Loucy (cell line): Measurements from ENCODE around the gene OR11A1.

ENCODE experiments used
- H2AFZ ChIP-seq: fragments of 200-600 bp; sonication (generic); 2 replicates; pipeline ENCODE4 v1.6.0; 2016; ENCODE audit warnings: antibody characterized with exemption, mild to moderate bottlenecking, low read length, moderate library complexity
- H3F3A ChIP-seq: fragments of 200-600 bp; 2 replicates; pipeline ENCODE4 v1.6.0; 2016; ENCODE audit warnings: antibody characterized with exemption, low read depth, mild to moderate bottlenecking
- H3K27me3 ChIP-seq: fragments of 200-600 bp; sonication (generic); 2 replicates; pipeline ENCODE4 v1.6.1; 2014; ENCODE audit warnings: low read length, mild to moderate bottlenecking; ENCODE audit not compliant: insufficient read depth, poor library complexity, severe bottlenecking
- H3K36me3 ChIP-seq: fragments of 200-600 bp; sonication (generic); 2 replicates; pipeline ENCODE4 v1.6.1; 2016; ENCODE audit warnings: low read length; ENCODE audit not compliant: insufficient read depth
- H3K4me1 ChIP-seq: fragments of 200-600 bp; sonication (generic); 2 replicates; pipeline ENCODE4 v1.5.1; 2014; ENCODE audit warnings: low read length, mild to moderate bottlenecking; ENCODE audit not compliant: insufficient read depth, poor library complexity, severe bottlenecking
- H3K4me2 ChIP-seq: fragments of 200-600 bp; sonication (generic); 2 replicates; pipeline ENCODE4 v1.6.0; 2014; ENCODE audit warnings: antibody characterized with exemption, low read length, low read depth, mild to moderate bottlenecking; ENCODE audit not compliant: poor library complexity, severe bottlenecking
- H3K4me3 ChIP-seq: fragments of 200-600 bp; sonication (generic); 2 replicates; pipeline ENCODE4 v1.5.1; 2014; ENCODE audit warnings: low read length, mild to moderate bottlenecking, mixed read lengths; ENCODE audit not compliant: poor library complexity, severe bottlenecking
- H3K79me2 ChIP-seq: fragments of 200-600 bp; sonication (generic); 2 replicates; pipeline ENCODE4 v1.6.1; 2014; ENCODE audit warnings: low read length; ENCODE audit not compliant: insufficient read depth
- H3K9ac ChIP-seq: fragments of 200-600 bp; sonication (generic); 2 replicates; pipeline ENCODE4 v1.6.0; 2014; ENCODE audit warnings: mild to moderate bottlenecking, low read depth, low read length, moderate library complexity; ENCODE audit not compliant: poor library complexity, severe bottlenecking
- H3K9me2 ChIP-seq: fragments of 200-600 bp; sonication (generic); replicated peaks from 2 replicates; pipeline ENCODE4 v1.6.1; 2016; ENCODE audit warnings: low read depth, low read length, mixed read lengths
- H3K9me3 ChIP-seq: fragments of 200-600 bp; sonication (generic); 2 replicates; pipeline ENCODE4 v1.6.1; 2014; ENCODE audit warnings: mild to moderate bottlenecking, antibody characterized with exemption, low read length, low read depth; ENCODE audit not compliant: insufficient read depth
- H4K20me1 ChIP-seq: fragments of 200-600 bp; sonication (generic); 2 replicates; pipeline ENCODE4 v1.6.0; 2014; ENCODE audit warnings: antibody characterized with exemption, low read length, mild to moderate bottlenecking; ENCODE audit not compliant: insufficient read depth, poor library complexity, severe bottlenecking
- EZH2phosphoT487 ChIP-seq: fragments of 200-600 bp; IDR thresholded peaks from 2 replicates; pipeline ENCODE4 v1.6.1; 2018; ENCODE audit warnings: antibody characterized with exemption, mild to moderate bottlenecking, moderate library complexity, borderline replicate concordance
- TF ChIP-seq, protein P1 (sequence below): fragments of 200-600 bp; sonication (generic); conservative IDR thresholded peaks from 2 replicates; pipeline ENCODE4 v1.5.1; 2014; ENCODE audit warnings: mild to moderate bottlenecking, antibody characterized with exemption, low read length

The OR11A1 gene

DNA sequence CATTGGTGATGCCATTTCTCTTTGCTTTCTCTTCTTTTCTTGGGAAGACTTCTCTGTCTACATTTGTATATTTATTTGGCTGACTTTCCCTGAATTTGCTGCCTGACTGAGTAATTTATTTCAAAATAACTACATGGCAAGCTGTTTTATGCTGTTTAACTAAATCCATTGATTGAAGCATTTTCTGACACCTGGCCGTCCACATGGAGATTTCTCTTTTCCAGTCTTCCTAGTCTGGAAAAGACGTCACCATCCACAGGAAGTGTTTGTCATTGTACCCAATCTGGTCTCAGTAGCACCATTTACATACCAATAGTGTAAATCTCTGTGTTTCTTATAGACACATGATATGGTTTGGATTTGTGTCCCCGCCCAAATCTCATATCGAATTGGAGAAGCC lies 40.1 kb upstream of the OR11A1 start:
- H3K4me1 ChIP-seq = peaks cover 25% of the 10 kb centered on the region
- no peaks in the 10 kb centered on the region for H3K27me3 ChIP-seq
- no peak overlapping the region for H3K9ac ChIP-seq
- no peak overlapping the region for H2AFZ ChIP-seq
- H3K4me2 ChIP-seq = no peak overlapping the region
- TF ChIP-seq, protein P1, sequence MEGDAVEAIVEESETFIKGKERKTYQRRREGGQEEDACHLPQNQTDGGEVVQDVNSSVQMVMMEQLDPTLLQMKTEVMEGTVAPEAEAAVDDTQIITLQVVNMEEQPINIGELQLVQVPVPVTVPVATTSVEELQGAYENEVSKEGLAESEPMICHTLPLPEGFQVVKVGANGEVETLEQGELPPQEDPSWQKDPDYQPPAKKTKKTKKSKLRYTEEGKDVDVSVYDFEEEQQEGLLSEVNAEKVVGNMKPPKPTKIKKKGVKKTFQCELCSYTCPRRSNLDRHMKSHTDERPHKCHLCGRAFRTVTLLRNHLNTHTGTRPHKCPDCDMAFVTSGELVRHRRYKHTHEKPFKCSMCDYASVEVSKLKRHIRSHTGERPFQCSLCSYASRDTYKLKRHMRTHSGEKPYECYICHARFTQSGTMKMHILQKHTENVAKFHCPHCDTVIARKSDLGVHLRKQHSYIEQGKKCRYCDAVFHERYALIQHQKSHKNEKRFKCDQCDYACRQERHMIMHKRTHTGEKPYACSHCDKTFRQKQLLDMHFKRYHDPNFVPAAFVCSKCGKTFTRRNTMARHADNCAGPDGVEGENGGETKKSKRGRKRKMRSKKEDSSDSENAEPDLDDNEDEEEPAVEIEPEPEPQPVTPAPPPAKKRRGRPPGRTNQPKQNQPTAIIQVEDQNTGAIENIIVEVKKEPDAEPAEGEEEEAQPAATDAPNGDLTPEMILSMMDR = no peak
- H3K36me3 ChIP-seq = no peaks in the 10 kb centered on the region
- H3K9me3 ChIP-seq = no peaks in the 10 kb centered on the region
- no peak overlapping the region for H3K4me3 ChIP-seq
- H3F3A ChIP-seq = no peaks in the 10 kb centered on the region
- H4K20me1 ChIP-seq = no peaks in the 10 kb centered on the region
- H3K79me2 ChIP-seq = no peaks in the 10 kb centered on the region
- H3K9me2 ChIP-seq = no peaks in the 10 kb centered on the region

GRCh38 chr6:29495571-29495970 lies 38.7 kb upstream of the OR11A1 start:
- no peaks in the 10 kb centered on the region for H4K20me1 ChIP-seq
- H3K9me3 ChIP-seq = no peaks in the 10 kb centered on the region
- H3K4me3 ChIP-seq = no peak overlapping the region
- H3K36me3 ChIP-seq = no peaks in the 10 kb centered on the region
- no peaks in the 10 kb centered on the region for H3K27me3 ChIP-seq
- H3K4me2 ChIP-seq = no peak overlapping the region
- peaks cover 39% of the 10 kb centered on the region for H3K4me1 ChIP-seq
- no peaks in the 10 kb centered on the region for H3K79me2 ChIP-seq
- H3K9ac ChIP-seq = no peak overlapping the region
- TF ChIP-seq, protein P1 = no peak
- no peak for TF ChIP-seq EZH2phosphoT487
- H3F3A ChIP-seq = no peaks in the 10 kb centered on the region
- no peak overlapping the region for H2AFZ ChIP-seq
- no peaks in the 10 kb centered on the region for H3K9me2 ChIP-seq

DNA sequence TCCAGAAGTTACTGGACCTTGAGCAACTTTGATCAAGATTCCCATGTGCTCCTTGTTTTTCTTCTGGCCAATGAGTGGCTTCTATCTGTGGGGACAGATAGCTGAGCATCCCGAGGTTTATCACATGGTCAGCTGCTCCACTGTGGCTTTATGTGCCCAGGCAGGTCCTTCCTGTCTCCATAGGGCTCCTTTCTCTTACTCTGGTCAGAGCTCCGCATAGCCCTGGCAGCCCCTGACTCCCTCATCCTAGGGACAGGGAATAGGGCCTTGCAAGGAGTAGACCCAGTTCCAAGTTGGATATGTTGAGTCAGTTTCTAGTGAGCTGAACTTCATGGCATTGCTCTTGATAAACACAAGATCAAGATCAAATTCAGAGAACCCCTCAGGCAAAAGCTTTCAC lies 37.3 kb upstream of the OR11A1 start:
- H3K27me3 ChIP-seq = no peaks in the 10 kb centered on the region
- no peaks in the 10 kb centered on the region for H3K36me3 ChIP-seq
- no peak overlapping the region for H3K4me3 ChIP-seq
- H2AFZ ChIP-seq = no peak overlapping the region; the same call in 1 of the 2 replicates
- H3K9ac ChIP-seq = no peak overlapping the region
- peaks cover 4% of the 10 kb centered on the region for H3F3A ChIP-seq
- H3K79me2 ChIP-seq = no peaks in the 10 kb centered on the region
- H3K9me2 ChIP-seq = no peaks in the 10 kb centered on the region
- peaks cover 50% of the 10 kb centered on the region for H3K4me1 ChIP-seq
- no peaks in the 10 kb centered on the region for H3K9me3 ChIP-seq
- no peak overlapping the region for H3K4me2 ChIP-seq
- no peak for TF ChIP-seq EZH2phosphoT487
- H4K20me1 ChIP-seq = no peaks in the 10 kb centered on the region

- Histone ChIP-seq H3K4me1 (peaks cover 50% of the 10 kb centered on the region), H4K20me1 (no peaks in the 10 kb centered on the region), H3K4me2 (no peak overlapping the region), H3K4me3 (no peak overlapping the region), H3F3A (peaks cover 4% of the 10 kb centered on the region), H3K9me3 (no peaks in the 10 kb centered on the region), H3K36me3 (no peaks in the 10 kb centered on the region), H3K27me3 (no peaks in the 10 kb centered on the region), H3K9me2 (no peaks in the 10 kb centered on the region), H2AFZ (no peak overlapping the region), H3K79me2 (no peaks in the 10 kb centered on the region), H3K9ac (no peak overlapping the region)
- TF ChIP-seq, protein P1 = no peak
- TF ChIP-seq EZH2phosphoT487 = no peak
These were observed 36.4 kb upstream of the OR11A1 start for GRCh38 chr6:29493261-29493660.
